HepG2 (cell line): Measurements from ENCODE around the gene F7. TPM values are rescaled to one million over a fixed set of nuclear protein-coding genes. Genes with fewer than 3 reads are reported as not detected.

ENCODE experiments used
- ATAC-seq: fragments of 200-7000 bp; cut with Tn5 transposase; 3 replicates; pipeline ENCODE4 v1.9.1; 2020; ENCODE audit warnings: mild to moderate bottlenecking, moderate library complexity
- BruUV-seq: library from RNA; stranded (reverse); fragments of 400-500 nt; replicated peaks from 2 replicates; lab custom pipeline; 2021; lab: Mats Ljungman, UMichigan
- CTCF ChIA-PET: fragments of 300-600 bp; formaldehyde crosslinking; extraction: SDS; loops from one replicate; lab custom pipeline; 2021; ENCODE audit warnings: low total read pairs, inconsistent platforms, low intra/inter-chr PET ratio; lab: Yijun Ruan, JAX
- POLR2A ChIA-PET: fragments of 350-600 bp; sonication (Branson Sonifier 250); formaldehyde crosslinking; loops from one replicate; lab custom pipeline; 2020; ENCODE audit warnings: antibody characterized with exemption, inconsistent platforms; lab: Yijun Ruan, JAX
- DNase-seq: peaks from one replicate; pipeline ENCODE4 v3.0.0-alpha.2; 2015; ENCODE audit warnings: low spot score
- FAIRE-seq: peaks from 3 replicates; lab custom pipeline; 2011; peaks lifted over from hg19 to GRCh38; lab: Jason Lieb, UNC
- H2AFZ ChIP-seq: one replicate; pipeline ENCODE4 v1.6.1; 2011; ENCODE audit warnings: low read length, inconsistent platforms
- H3K27ac ChIP-seq: fragments of 300-600 bp; 3 replicates; pipeline ENCODE4 v1.8.0; 2011; ENCODE audit warnings: mixed run types, mild to moderate bottlenecking, mixed read lengths, low read length, inconsistent platforms; ENCODE audit not compliant: insufficient read depth; ENCODE audit errors: extremely low read length
- H3K27me3 ChIP-seq, 2 experiments: fragments of 200-600 bp in 1 of 2; 2 replicates in 1 of 2; 3 replicates in 1 of 2; pipeline versions ENCODE4 v1.6.0 to v1.8.0; 2011; ENCODE audit warnings: low read length in 2 of 2, mild to moderate bottlenecking in 2 of 2, moderate library complexity in 2 of 2, inconsistent platforms in 1 of 2; ENCODE audit not compliant: insufficient read depth in 2 of 2, control insufficient read depth in 1 of 2
- H3K36me3 ChIP-seq, 2 experiments: fragments of 200-600 bp in 1 of 2; replicated peaks in 1 of 2; 2 replicates in 1 of 2; 3 replicates in 1 of 2; pipeline versions ENCODE4 v1.5.1 to v1.8.0; 2011; ENCODE audit warnings: low read length in 2 of 2, inconsistent platforms in 1 of 2; ENCODE audit not compliant: insufficient read depth in 2 of 2, control insufficient read depth in 1 of 2
- H3K4me1 ChIP-seq: 2 replicates; pipeline ENCODE4 v1.5.1; 2012; ENCODE audit warnings: low read length, inconsistent platforms; ENCODE audit not compliant: insufficient read depth
- H3K4me2 ChIP-seq: 2 replicates; pipeline ENCODE4 v1.6.0; 2011; ENCODE audit warnings: low read depth, low read length, inconsistent platforms
- H3K4me3 ChIP-seq, 3 experiments: fragments of 200-600 bp in 1 of 3; sonication (generic), shearing (Covaris generic) in 1 of 3; replicated peaks in 1 of 3; 2 replicates each; pipeline ENCODE4 v1.5.1; 2011 to 2016; ENCODE audit warnings: low read length in 3 of 3, inconsistent platforms in 2 of 3, low read depth in 2 of 3, mild to moderate bottlenecking in 2 of 3, control low read depth in 1 of 3, mixed read lengths in 1 of 3; ENCODE audit not compliant: insufficient read depth in 1 of 3
- H3K79me2 ChIP-seq: one replicate; pipeline ENCODE4 v1.6.1; 2011; ENCODE audit warnings: low read length, inconsistent platforms; ENCODE audit not compliant: insufficient read depth
- H3K9ac ChIP-seq: 2 replicates; pipeline ENCODE4 v1.6.0; 2011; ENCODE audit warnings: mild to moderate bottlenecking, low read depth, low read length, inconsistent platforms; ENCODE audit not compliant: insufficient read depth
- H3K9me3 ChIP-seq: 2 replicates; pipeline ENCODE4 v1.5.1; 2012; ENCODE audit warnings: mild to moderate bottlenecking, low read length
- H4K20me1 ChIP-seq: 2 replicates; pipeline ENCODE4 v1.6.0; 2011; ENCODE audit warnings: inconsistent platforms, mild to moderate bottlenecking, low read length, moderate library complexity; ENCODE audit not compliant: insufficient read depth
- AGO2 ChIP-seq: fragments of 200-400 bp; formaldehyde crosslinking; optimal IDR thresholded peaks from 2 replicates; pipeline ENCODE3; 2017; ENCODE audit warnings: mild to moderate bottlenecking, low read depth, low read length, moderate library complexity
- AHR ChIP-seq: IDR thresholded peaks from 2 replicates; pipeline ENCODE4 v1.6.1; 2018; ENCODE audit warnings: missing genetic modification reagents, missing compliant biosample characterization
- HMGXB4 ChIP-seq, 2 experiments: sonication (generic) in 1 of 2; formaldehyde crosslinking in 1 of 2; IDR thresholded peaks; 2 replicates each; pipeline versions ENCODE4 v1.4.0 to v1.6.1; 2018 to 2020; ENCODE audit warnings: missing genetic modification reagents in 2 of 2, borderline replicate concordance in 1 of 2, low read depth in 1 of 2, mild to moderate bottlenecking in 1 of 2, missing biosample characterization in 1 of 2
- MYC ChIP-seq: sonication (generic); formaldehyde crosslinking; IDR thresholded peaks from 2 replicates; pipeline ENCODE4 v1.9.0; 2021; ENCODE audit warnings: missing genetic modification reagents, borderline replicate concordance
- NFKB2 ChIP-seq: sonication (generic); formaldehyde crosslinking; IDR thresholded peaks from 2 replicates; pipeline ENCODE4 v1.4.0; 2020; ENCODE audit warnings: missing genetic modification reagents, borderline replicate concordance
- THAP8 ChIP-seq: sonication (generic); formaldehyde crosslinking; IDR thresholded peaks from 2 replicates; pipeline ENCODE4 v1.5.1; 2020; ENCODE audit warnings: missing genetic modification reagents, mild to moderate bottlenecking, borderline replicate concordance
- ZNF558 ChIP-seq: sonication (generic); formaldehyde crosslinking; IDR thresholded peaks from 2 replicates; pipeline ENCODE4 v1.9.0; 2022; ENCODE audit warnings: mild to moderate bottlenecking, missing genetic modification reagents, borderline replicate concordance
- ZNF816 ChIP-seq: sonication (generic); formaldehyde crosslinking; IDR thresholded peaks from 2 replicates; pipeline ENCODE4 v1.8.0; 2022; ENCODE audit warnings: missing genetic modification reagents, mild to moderate bottlenecking, borderline replicate concordance
- ZNF883 ChIP-seq: sonication (generic); formaldehyde crosslinking; IDR thresholded peaks from 2 replicates; pipeline ENCODE4 v1.5.1; 2020; ENCODE audit warnings: mild to moderate bottlenecking, missing genetic modification reagents; ENCODE audit errors: not compliant biosample characterization
- ZSCAN5A ChIP-seq: sonication (generic); formaldehyde crosslinking; IDR thresholded peaks from 2 replicates; pipeline ENCODE4 v1.8.0; 2022; ENCODE audit warnings: mild to moderate bottlenecking, missing genetic modification reagents, borderline replicate concordance
- WGBS: methylation state at CpG from one replicate; pipeline ENCODE4 v1.1.6; 2017; ENCODE audit warnings: low lambda C conversion rate; 5-methylcytosine and 5-hydroxymethylcytosine counted together
- in situ Hi-C: cut with HindIII; loops from 2 replicates; pipeline ENCODE4 v1.10.0; 2017; ENCODE audit warnings: low pct_unique_long_range_greater_than_20kb; ENCODE audit not compliant: extremely low pct_ligation_motif_present
- intact Hi-C: fragments of 100-400 bp; cut with micrococcal nuclease; formaldehyde crosslinking; loops from one replicate; pipeline ENCODE4 v1.10.0; 2022; ENCODE audit not compliant: unreplicated experiment
- polyA plus RNA-seq, 8 experiments: library from polyadenylated mRNA; depleted of rRNA in 3 of 8; stranded (reverse) in 7 of 8; unstranded in 1 of 8; fragments of >200 nt; fragmentation: Illumina TruSeq in 4 of 8; extraction: Trizol in 4 of 8; gene quantifications; 2 replicates each; pipeline versions ENCODE4 v1.2.1 to v1.2.3, GENCODE V29; 2011 to 2016; ENCODE audit warnings: low read depth in 4 of 8, missing spikeins in 1 of 8, mixed read lengths in 1 of 8; ENCODE audit not compliant: insufficient read depth in 1 of 8
- total RNA-seq, 5 experiments: library from RNA; depleted of rRNA; stranded (reverse); fragments of >200 nt; fragmentation: Illumina TruSeq; extraction: Trizol; gene quantifications; 2 replicates each; pipeline ENCODE4 v1.2.3, GENCODE V29; 2016; ENCODE audit warnings: low read depth in 1 of 5
- TF ChIP-seq, protein P1 (sequence below): sonication (generic); formaldehyde crosslinking; IDR thresholded peaks from 2 replicates; pipeline ENCODE4 v1.5.1; 2020; ENCODE audit warnings: mild to moderate bottlenecking, moderate library complexity, missing genetic modification reagents

The F7 gene
- total and polyA plus RNA-seq, 2 of the 13 experiments (the other 11 are each of a cell fraction or from before 2014, with no cell fraction given), result 12.6 to 26.5 TPM

GRCh38 chr13:113075711-113076110 lies 29.9 kb upstream of the F7 start:
- no peaks in the 10 kb centered on the region for H3K9me3 ChIP-seq

More at GRCh38 chr13:113075711-113076110, 29.9 kb upstream of the F7 start:
- no peak overlapping the region for H3K27ac ChIP-seq
- H3K36me3 ChIP-seq, result peaks cover 15 to 61% of the 10 kb centered on the region in 2 experiments; a peak in 4 of 5 replicates
- intact Hi-C loops (no loop called here), in situ Hi-C loops (no loop called here)
- no peak overlapping the region for H2AFZ ChIP-seq
- ATAC-seq (no peak), DNase-seq (no peak), FAIRE-seq (no peak)
- CTCF ChIA-PET, result no interaction called here
- POLR2A ChIA-PET, result no interaction called here
- no TSS peak for BruUV-seq
- no peak overlapping the region for H3K4me2 ChIP-seq
- no peaks in the 10 kb centered on the region for H3K79me2 ChIP-seq
- 96% methylated on average over 8 of the region's 17 CpGs for WGBS
- no peaks in the 10 kb centered on the region for H4K20me1 ChIP-seq
- TF ChIP-seq ZNF883 (CRISPR knock-in tag) (no peak), ZNF558 (CRISPR knock-in tag) (no peak), AHR (CRISPR knock-in tag) (no peak), ZNF816 (CRISPR knock-in tag) (no peak), ZSCAN5A (CRISPR knock-in tag) (no peak), HMGXB4 (CRISPR knock-in tag; IDR thresholded peaks at IDR 0.05; ENCODE audit: borderline replicate concordance in 1 of 2, low read depth in 1 of 2) (no peak), MYC (no peak), THAP8 (CRISPR knock-in tag) (no peak), AGO2 (no peak), NFKB2 (no peak)
- TF ChIP-seq, protein P1, sequence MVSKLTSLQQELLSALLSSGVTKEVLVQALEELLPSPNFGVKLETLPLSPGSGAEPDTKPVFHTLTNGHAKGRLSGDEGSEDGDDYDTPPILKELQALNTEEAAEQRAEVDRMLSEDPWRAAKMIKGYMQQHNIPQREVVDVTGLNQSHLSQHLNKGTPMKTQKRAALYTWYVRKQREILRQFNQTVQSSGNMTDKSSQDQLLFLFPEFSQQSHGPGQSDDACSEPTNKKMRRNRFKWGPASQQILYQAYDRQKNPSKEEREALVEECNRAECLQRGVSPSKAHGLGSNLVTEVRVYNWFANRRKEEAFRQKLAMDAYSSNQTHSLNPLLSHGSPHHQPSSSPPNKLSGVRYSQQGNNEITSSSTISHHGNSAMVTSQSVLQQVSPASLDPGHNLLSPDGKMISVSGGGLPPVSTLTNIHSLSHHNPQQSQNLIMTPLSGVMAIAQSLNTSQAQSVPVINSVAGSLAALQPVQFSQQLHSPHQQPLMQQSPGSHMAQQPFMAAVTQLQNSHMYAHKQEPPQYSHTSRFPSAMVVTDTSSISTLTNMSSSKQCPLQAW (CRISPR knock-in tag), result no peak
- H3K9ac ChIP-seq, result no peak overlapping the region
- no peaks in the 10 kb centered on the region for H3K4me1 ChIP-seq
- no peak overlapping the region for H3K4me3 ChIP-seq
- H3K27me3 ChIP-seq, result no peaks in the 10 kb centered on the region
